Posterior vena cava (tissue), 2 donors: Measurements from ENCODE around the gene PPID. TPM values are rescaled to one million over a fixed set of nuclear protein-coding genes. Genes with fewer than 3 reads are reported as not detected.
"Not testable (repeated sequence)": the region's sequence is repeated elsewhere in the genome, so short reads cannot be mapped to it uniquely, and the experiment has no call there.

Experiments used
- DNase-seq: peaks from one replicate; pipeline ENCODE4 v3.0.0-alpha.2; 2020; ENCODE audit warnings: low spot score
- intact Hi-C, 2 donors: fragments of 100-400 bp; cut with DNase I; formaldehyde crosslinking; loops; one replicate each; pipeline versions ENCODE4 v1.14.1 to v1.14.2; 2022 to 2023
- total RNA-seq, 2 donors: library from RNA; stranded (reverse); fragmentation: NEBNext Ultra II Directional; extraction: Animal tissue kit (Norgen Biotek cat#: 25700); gene quantifications; one replicate each; pipeline ENCODE4 v1.2.1, GENCODE V29; 2021
- donor health status: DM: yes; HTN: yes; CAD: no.
- donor health status: DM: yes; HTN: yes; CAD: no.

PPID gene
- total RNA-seq, 2 donors from 2014 or later, result 13.6 to 14.9 TPM

- DNase-seq, intact Hi-C loops: not testable (repeated sequence)
These were observed 23.3 kb upstream of the PPID start for GRCh38 chr4:158746537-158746936.

GRCh38 chr4:158741326-158742021 is 18.3 kb upstream of the PPID start:
- DNase-seq, result no peak
- intact Hi-C loops, result no loop called here

- intact Hi-C loops, result no loop called here
- DNase-seq, result no peak
These were observed 16.4 kb upstream of the PPID start for GRCh38 chr4:158739600-158739999.

GRCh38 chr4:158738866-158739265 is 15.7 kb upstream of the PPID start:
- no peak for DNase-seq
- intact Hi-C loops, result no loop called here

- DNase-seq, result peak; percentile 85
- intact Hi-C loops, result loop anchor here (2.0 to 5.0 kb wide), 2 partner anchors 117 to 121 kb away; no protein-coding TSS in a partner anchor
These were observed 6.7 kb upstream of the PPID start for GRCh38 chr4:158729716-158730559.

- intact Hi-C loops, result no loop called here
These were observed 5.0 kb upstream of the PPID start for GRCh38 chr4:158728236-158728635.

GRCh38 chr4:158726633-158727032 is 3.4 kb upstream of the PPID start:
- intact Hi-C loops, result no loop called here

More at GRCh38 chr4:158728236-158728635, 5.0 kb upstream of the PPID start:
- DNase-seq, result no peak

GRCh38 chr4:158724637-158725036 is 1.4 kb upstream of the PPID start:
- DNase-seq, result no peak
- intact Hi-C loops, result no loop called here

More at GRCh38 chr4:158726633-158727032, 3.4 kb upstream of the PPID start:
- DNase-seq, result no peak

- no peak for DNase-seq
- intact Hi-C loops, result no loop called here
These were observed 792 bp downstream of the PPID start for GRCh38 chr4:158722291-158722916.

GRCh38 chr4:158721680-158722079 is 1.5 kb downstream of the PPID start:
- intact Hi-C loops, result no loop called here

GRCh38 chr4:158715802-158716201 is 7.4 kb downstream of the PPID start:
- intact Hi-C loops, result loop anchor here in 1 of 2 donors (10.0 kb wide), 1 partner anchor 489 kb away; no protein-coding TSS in a partner anchor
- DNase-seq, result no peak

More at GRCh38 chr4:158721680-158722079, 1.5 kb downstream of the PPID start:
- DNase-seq, result no peak

- no peak for DNase-seq
- intact Hi-C loops, result loop anchor here in 1 of 2 donors (10.0 kb wide), 1 partner anchor 490 kb away; no protein-coding TSS in a partner anchor
These were observed 8.3 kb downstream of the PPID start for GRCh38 chr4:158714937-158715336.

- intact Hi-C loops, result loop anchor here in 1 of 2 donors (10.0 kb wide), 1 partner anchor 492 kb away; no protein-coding TSS in a partner anchor
- DNase-seq, result not testable (repeated sequence)
These were observed 10.6 kb downstream of the PPID start for GRCh38 chr4:158712622-158713021.

- no peak for DNase-seq
- intact Hi-C loops, result loop anchor here in 1 of 2 donors (10.0 kb wide), 1 partner anchor 494 kb away; no protein-coding TSS in a partner anchor
These were observed 12.4 kb downstream of the PPID start for GRCh38 chr4:158710814-158711213.

GRCh38 chr4:158704274-158704673 is 18.9 kb downstream of the PPID start:
- DNase-seq, result no peak
- intact Hi-C loops, result no loop called here

- DNase-seq, result no peak
- intact Hi-C loops, result no loop called here
These were observed 34.4 kb downstream of the PPID start for GRCh38 chr4:158688813-158689212.

GRCh38 chr4:158682066-158682465 is 41.1 kb downstream of the PPID start:
- no peak for DNase-seq
- intact Hi-C loops, result no loop called here

GRCh38 chr4:158681629-158682028 is 41.6 kb downstream of the PPID start:
- intact Hi-C loops, result no loop called here
- no peak for DNase-seq

- intact Hi-C loops, result no loop called here
- DNase-seq, result no peak
These were observed 44.4 kb downstream of the PPID start for GRCh38 chr4:158678767-158679166.

GRCh38 chr4:158676076-158676475 is 47.1 kb downstream of the PPID start:
- no peak for DNase-seq
- intact Hi-C loops, result no loop called here
